Fibroblast of lung (primary cell): ENCODE measurements around the gene C17orf50. TPM values are rescaled to one million over a fixed set of nuclear protein-coding genes. Genes with fewer than 3 reads are reported as not detected.

Source experiments
- DNase-seq, 2 donors: peaks; one replicate each; pipeline versions ENCODE4 v3.0.0 to v3.0.0-alpha.2; 2010; ENCODE audit warnings: low read depth in 2 of 2
- H2AFZ ChIP-seq: 2 replicates; pipeline ENCODE4 v1.5.1; 2012; ENCODE audit warnings: low read length, control low read depth, inconsistent platforms
- H3K27ac ChIP-seq: 2 replicates; pipeline ENCODE4 v1.5.1; 2011; ENCODE audit warnings: low read length, control low read depth; ENCODE audit not compliant: insufficient read depth
- H3K27me3 ChIP-seq: 2 replicates; pipeline ENCODE4 v1.5.1; 2011; ENCODE audit warnings: mild to moderate bottlenecking, low read length; ENCODE audit not compliant: control insufficient read depth, insufficient read depth
- H3K36me3 ChIP-seq: 2 replicates; pipeline ENCODE4 v1.5.1; 2011; ENCODE audit warnings: low read length; ENCODE audit not compliant: control insufficient read depth, insufficient read depth
- H3K4me1 ChIP-seq: 2 replicates; pipeline ENCODE4 v1.5.1; 2011; ENCODE audit warnings: low read length; ENCODE audit not compliant: control insufficient read depth, insufficient read depth; ENCODE audit errors: extremely low read depth
- H3K4me2 ChIP-seq: 2 replicates; pipeline ENCODE4 v1.5.1; 2011; ENCODE audit warnings: low read length, control low read depth; ENCODE audit not compliant: insufficient read depth; ENCODE audit errors: extremely low read depth
- H3K4me3 ChIP-seq, 4 experiments: fragments of 200-600 bp in 1 of 4; sonication (generic) in 1 of 4; replicated peaks in 1 of 4; 2 replicates each; pipeline ENCODE4 v1.5.1; 2011 to 2016; ENCODE audit warnings: low read length in 4 of 4, low read depth in 3 of 4, mild to moderate bottlenecking in 3 of 4, control low read depth in 2 of 4, inconsistent platforms in 1 of 4, mixed read lengths in 1 of 4; ENCODE audit not compliant: insufficient read depth in 1 of 4; ENCODE audit errors: control extremely low read depth in 1 of 4
- H3K79me2 ChIP-seq: 2 replicates; pipeline ENCODE4 v1.5.1; 2012; ENCODE audit warnings: mild to moderate bottlenecking, low read length, inconsistent platforms; ENCODE audit not compliant: control insufficient read depth, insufficient read depth
- H3K9ac ChIP-seq: 2 replicates; pipeline ENCODE4 v1.5.1; 2011; ENCODE audit warnings: mild to moderate bottlenecking, low read length, control low read depth; ENCODE audit not compliant: insufficient read depth
- H3K9me3 ChIP-seq: 2 replicates; pipeline ENCODE4 v1.5.1; 2012; ENCODE audit warnings: low read depth, low read length; ENCODE audit not compliant: control insufficient read depth, insufficient read depth
- H4K20me1 ChIP-seq: 2 replicates; pipeline ENCODE4 v1.5.1; 2011; ENCODE audit warnings: low read length; ENCODE audit not compliant: control insufficient read depth, insufficient read depth; ENCODE audit errors: extremely low read depth
- EZH2 ChIP-seq: IDR thresholded peaks from 2 replicates; pipeline ENCODE4 v1.5.1; 2012; ENCODE audit warnings: low read length, control low read depth, mild to moderate bottlenecking; ENCODE audit errors: missing control alignments
- polyA plus RNA-seq, 2 donors: library from polyadenylated mRNA; depleted of rRNA in 1 of 2; stranded (reverse) in 1 of 2; unstranded in 1 of 2; fragments of >200 nt; gene quantifications; 2 replicates each; pipeline ENCODE4 v1.2.1, GENCODE V29; 2011 to 2012; ENCODE audit warnings: missing spikeins in 1 of 2
- total RNA-seq: library from RNA; depleted of rRNA; stranded (reverse); fragments of >200 nt; gene quantifications from 2 replicates; pipeline ENCODE4 v1.2.1, GENCODE V29; 2014
- TF ChIP-seq, protein P1 (sequence below), 2 donors: IDR thresholded peaks in 1 of 2; conservative IDR thresholded peaks in 1 of 2; 1 replicate in 1 of 2; 2 replicates in 1 of 2; pipeline ENCODE4 v1.5.1; 2011 to 2012; ENCODE audit warnings: low read length in 2 of 2, control low read depth in 1 of 2, inconsistent platforms in 1 of 2, low read depth in 1 of 2, mild to moderate bottlenecking in 1 of 2

The C17orf50 gene
- total and polyA plus RNA-seq, 2 donors (not counting 1 experiment from before 2014, with no cell fraction given): not detected

DNA sequence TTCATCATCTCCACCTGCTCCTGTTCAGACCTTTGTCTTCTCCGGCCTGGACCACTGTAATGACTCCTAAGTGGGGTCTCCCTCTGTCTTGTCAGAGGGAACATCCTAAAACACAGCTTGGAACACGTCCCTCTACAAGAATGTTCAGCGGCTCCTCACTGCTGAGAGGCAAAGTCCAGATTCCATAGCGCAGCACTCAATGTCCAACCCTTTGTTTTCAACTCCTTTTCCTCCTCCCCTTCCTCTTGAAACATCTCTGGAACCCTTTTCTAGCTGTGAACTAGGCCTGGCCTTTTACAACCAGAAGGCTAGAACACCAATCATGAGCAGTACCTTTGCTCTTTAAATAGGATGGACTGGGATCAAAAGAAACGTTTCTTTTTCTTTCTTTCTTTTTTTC, 914 bp downstream of the C17orf50 start:
- H3K9ac ChIP-seq: no peak overlapping the region
- no peaks in the 10 kb centered on the region for H3K9me3 ChIP-seq
- no peak overlapping the region for H3K4me2 ChIP-seq
- DNase-seq: no peak
- H3K36me3 ChIP-seq: no peaks in the 10 kb centered on the region
- no peak for TF ChIP-seq EZH2
- TF ChIP-seq, protein P1, sequence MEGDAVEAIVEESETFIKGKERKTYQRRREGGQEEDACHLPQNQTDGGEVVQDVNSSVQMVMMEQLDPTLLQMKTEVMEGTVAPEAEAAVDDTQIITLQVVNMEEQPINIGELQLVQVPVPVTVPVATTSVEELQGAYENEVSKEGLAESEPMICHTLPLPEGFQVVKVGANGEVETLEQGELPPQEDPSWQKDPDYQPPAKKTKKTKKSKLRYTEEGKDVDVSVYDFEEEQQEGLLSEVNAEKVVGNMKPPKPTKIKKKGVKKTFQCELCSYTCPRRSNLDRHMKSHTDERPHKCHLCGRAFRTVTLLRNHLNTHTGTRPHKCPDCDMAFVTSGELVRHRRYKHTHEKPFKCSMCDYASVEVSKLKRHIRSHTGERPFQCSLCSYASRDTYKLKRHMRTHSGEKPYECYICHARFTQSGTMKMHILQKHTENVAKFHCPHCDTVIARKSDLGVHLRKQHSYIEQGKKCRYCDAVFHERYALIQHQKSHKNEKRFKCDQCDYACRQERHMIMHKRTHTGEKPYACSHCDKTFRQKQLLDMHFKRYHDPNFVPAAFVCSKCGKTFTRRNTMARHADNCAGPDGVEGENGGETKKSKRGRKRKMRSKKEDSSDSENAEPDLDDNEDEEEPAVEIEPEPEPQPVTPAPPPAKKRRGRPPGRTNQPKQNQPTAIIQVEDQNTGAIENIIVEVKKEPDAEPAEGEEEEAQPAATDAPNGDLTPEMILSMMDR (conservative IDR thresholded peaks at IDR 0.05 in 1 of 2, IDR thresholded peaks at IDR 0.05 in 1 of 2; ENCODE audit: low read depth in 1 of 2, low read length in 2 of 2): no peak
- no peak overlapping the region for H3K27ac ChIP-seq
- no peak overlapping the region for H3K4me3 ChIP-seq
- no peaks in the 10 kb centered on the region for H3K79me2 ChIP-seq
- H3K4me1 ChIP-seq: peaks cover 7% of the 10 kb centered on the region
- peaks cover 8% of the 10 kb centered on the region for H3K27me3 ChIP-seq
- H4K20me1 ChIP-seq: no peaks in the 10 kb centered on the region
- H2AFZ ChIP-seq: no peak overlapping the region

DNA sequence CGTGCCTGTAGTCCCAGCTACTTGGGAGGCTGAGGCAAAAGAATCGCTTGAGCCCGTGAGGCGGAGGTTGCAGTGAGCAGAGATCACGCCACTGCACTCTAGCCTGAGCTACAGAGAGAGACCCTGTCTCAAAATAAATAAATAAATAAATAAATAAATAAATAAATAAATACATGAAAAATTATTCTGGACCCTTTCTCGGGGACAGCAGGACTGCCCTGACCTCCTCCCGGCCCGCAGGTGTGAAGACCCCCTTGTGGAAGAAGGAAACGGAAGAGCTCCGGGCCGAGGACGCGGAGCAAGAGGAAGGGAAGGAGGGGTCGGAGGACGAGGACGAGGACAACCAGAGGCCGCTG, 3.1 kb downstream of the C17orf50 start:
- Histone ChIP-seq H3K4me1 (peaks cover 7% of the 10 kb centered on the region), H3K27ac (no peak overlapping the region), H3K36me3 (no peaks in the 10 kb centered on the region), H3K4me3 (peak overlapping the region in 1 of 4 experiments; percentile 46), H4K20me1 (no peaks in the 10 kb centered on the region), H2AFZ (peak overlapping the region; percentile 57), H3K27me3 (peaks cover 16% of the 10 kb centered on the region), H3K79me2 (no peaks in the 10 kb centered on the region), H3K9me3 (no peaks in the 10 kb centered on the region), H3K9ac (no peak overlapping the region), H3K4me2 (peak overlapping the region; percentile 71)
- no peak for DNase-seq
- TF ChIP-seq EZH2: no peak
- TF ChIP-seq, protein P1 (conservative IDR thresholded peaks at IDR 0.05 in 1 of 2, IDR thresholded peaks at IDR 0.05 in 1 of 2; ENCODE audit: low read depth in 1 of 2, low read length in 2 of 2): no peak

DNA sequence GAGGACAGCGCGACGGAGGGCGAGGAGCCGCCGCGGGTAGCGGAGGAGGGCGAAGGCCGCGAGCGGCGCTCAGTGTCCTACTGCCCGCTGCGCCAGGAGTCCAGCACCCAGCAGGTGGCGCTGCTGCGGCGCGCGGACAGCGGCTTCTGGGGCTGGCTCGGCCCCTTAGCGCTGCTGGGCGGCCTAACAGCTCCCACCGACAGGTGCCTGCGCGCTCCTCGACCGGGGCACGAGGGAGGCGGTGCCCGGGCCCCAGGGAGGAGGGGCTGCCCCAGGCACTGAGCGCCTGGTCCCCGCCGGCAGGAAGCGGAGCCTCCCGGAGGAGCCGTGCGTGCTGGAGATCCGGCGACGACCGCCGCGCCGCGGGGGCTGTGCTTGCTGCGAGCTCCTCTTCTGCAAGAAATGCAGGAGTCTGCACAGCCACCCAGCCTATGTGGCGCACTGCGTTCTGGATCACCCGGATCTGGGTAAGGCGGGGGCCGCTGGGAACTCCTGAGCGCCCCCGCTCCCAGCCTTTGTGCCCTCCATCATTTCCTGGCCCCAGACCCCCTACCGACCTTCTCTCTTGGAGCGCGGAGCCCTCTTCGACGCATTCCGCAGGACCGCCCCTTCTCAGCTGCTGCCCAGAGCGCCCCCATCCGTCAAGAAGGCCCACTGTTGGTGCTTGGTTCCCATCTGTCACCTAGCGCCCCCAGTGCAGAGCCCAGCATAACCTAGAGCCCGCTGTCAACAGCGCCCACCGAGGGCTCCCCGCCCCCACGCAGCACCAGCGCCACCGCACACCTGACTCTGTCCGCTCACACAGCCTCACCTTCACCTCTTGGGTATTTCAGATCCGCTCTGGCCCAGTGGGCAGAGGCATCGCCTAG, 3.7 kb downstream of the C17orf50 start:
- Histone ChIP-seq H3K27ac (no peak overlapping the region), H3K27me3 (peaks cover 20% of the 10 kb centered on the region), H4K20me1 (no peaks in the 10 kb centered on the region), H3K4me1 (peaks cover 7% of the 10 kb centered on the region), H3K9ac (no peak overlapping the region), H3K4me3 (peak overlapping the region; percentile 25 to 46 (median 34)), H3K79me2 (no peaks in the 10 kb centered on the region), H3K9me3 (no peaks in the 10 kb centered on the region), H3K4me2 (peak overlapping the region; percentile 71), H2AFZ (peak overlapping the region; percentile 57), H3K36me3 (no peaks in the 10 kb centered on the region)
- peak; percentile 75 to 80 for DNase-seq
- TF ChIP-seq, protein P1 (conservative IDR thresholded peaks at IDR 0.05 in 1 of 2, IDR thresholded peaks at IDR 0.05 in 1 of 2; ENCODE audit: low read depth in 1 of 2, low read length in 2 of 2): peak; percentile 74 to 84
- TF ChIP-seq EZH2: no peak
